Upper lobe of left lung (tissue), 4 donors: Measurements from ENCODE around the gene STX8.

ENCODE experiments used
- CTCF ChIP-seq, 6 experiments: fragments of 450-650 bp in 4 of 6; fragments of 200-600 bp in 2 of 6; sonication (generic) in 2 of 6; IDR thresholded peaks; one replicate each; pipeline ENCODE4 v1.5.1; 2016 to 2019; ENCODE audit warnings: antibody characterized with exemption in 6 of 6
- EP300 ChIP-seq, 4 donors: sonication (generic); formaldehyde crosslinking; IDR thresholded peaks; one replicate each; pipeline ENCODE4 v1.5.1; 2017; ENCODE audit warnings: antibody characterized with exemption in 4 of 4, control low read depth in 2 of 4
- POLR2A ChIP-seq, 4 donors: fragments of 450-650 bp; IDR thresholded peaks; one replicate each; pipeline ENCODE4 v1.5.1; 2016 to 2017; ENCODE audit warnings: antibody characterized with exemption in 4 of 4, mild to moderate bottlenecking in 2 of 4
- POLR2AphosphoS5 ChIP-seq, 2 donors: sonication (generic); formaldehyde crosslinking; IDR thresholded peaks; one replicate each; pipeline ENCODE4 v1.5.1; 2017; ENCODE audit warnings: antibody characterized with exemption in 2 of 2

DNA sequence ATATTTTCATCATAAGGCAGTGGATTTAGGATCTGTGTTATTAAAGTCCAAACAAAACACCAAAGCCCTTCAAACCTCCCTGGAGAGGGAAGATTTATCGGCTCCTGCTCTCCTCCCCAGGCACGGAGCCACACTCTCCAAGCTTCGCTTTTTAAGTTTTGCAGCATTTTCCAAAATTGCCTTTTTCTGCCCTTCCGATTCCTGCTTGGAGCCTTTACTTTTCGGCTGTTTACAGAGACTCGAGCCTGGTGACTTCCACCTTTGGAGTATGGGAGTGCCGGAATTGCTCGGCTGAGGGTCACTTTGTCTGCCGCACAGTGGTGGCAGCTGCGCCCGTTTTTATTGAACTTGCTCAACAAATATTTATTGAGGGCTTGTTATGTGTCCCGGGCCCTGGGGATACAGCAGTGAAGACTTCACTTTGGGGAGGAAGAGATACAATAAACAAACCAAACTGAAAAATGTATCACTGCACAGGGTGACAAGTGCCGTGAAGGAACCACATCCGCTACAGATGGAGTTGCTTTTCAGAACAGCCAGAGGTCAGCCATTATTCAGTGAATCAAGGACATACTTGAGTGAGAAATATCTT, 368.8 kb downstream of the STX8 start:
- TF ChIP-seq CTCF (IDR thresholded peaks at IDR 0.05) (no peak), POLR2A (IDR thresholded peaks at IDR 0.05) (no peak), EP300 (IDR thresholded peaks at IDR 0.05) (no peak), POLR2AphosphoS5 (IDR thresholded peaks at IDR 0.05) (no peak)
